MCF 10A (cell line): ENCODE measurements around the gene SHE. TPM values are rescaled to one million over a fixed set of nuclear protein-coding genes. Genes with fewer than 3 reads are reported as not detected.

Experiments used
- BruUV-seq: library from RNA; stranded (reverse); fragments of 400-500 nt; replicated peaks from 2 replicates; lab custom pipeline; 2021; lab: Mats Ljungman, UMichigan
- CTCF ChIA-PET: fragments of 300-600 bp; sonication (Branson Sonifier 250); formaldehyde crosslinking; extraction: SDS; loops from one replicate; lab custom pipeline; 2021; ENCODE audit warnings: antibody characterized with exemption, inconsistent platforms; lab: Yijun Ruan, JAX
- POLR2A ChIA-PET: fragments of 300-600, 350-650 bp; sonication (Branson Sonifier 250); formaldehyde crosslinking; extraction: SDS; loops from one replicate; lab custom pipeline; 2020; ENCODE audit warnings: antibody characterized with exemption, inconsistent platforms; lab: Yijun Ruan, JAX
- DNase-seq: peaks from one replicate; pipeline ENCODE4 v3.0.0-alpha.2; 2018; ENCODE audit not compliant: unreplicated experiment
- H3K27ac Mint-ChIP-seq: one replicate; pipeline ENCODE4 v1.8.0; 2022; ENCODE audit warnings: mild to moderate bottlenecking, low read depth, mixed read lengths; ENCODE audit not compliant: unreplicated experiment
- H3K27me3 Mint-ChIP-seq: one replicate; pipeline ENCODE4 v1.8.0; 2022; ENCODE audit warnings: mixed read lengths; ENCODE audit not compliant: insufficient read depth, unreplicated experiment
- H3K36me3 Mint-ChIP-seq: one replicate; pipeline ENCODE4 v1.8.0; 2022; ENCODE audit warnings: mild to moderate bottlenecking, moderate library complexity, mixed read lengths; ENCODE audit not compliant: insufficient read depth, unreplicated experiment
- H3K4me1 Mint-ChIP-seq: one replicate; pipeline ENCODE4 v1.8.0; 2022; ENCODE audit warnings: mixed read lengths; ENCODE audit not compliant: insufficient read depth, unreplicated experiment
- H3K4me3 Mint-ChIP-seq: one replicate; pipeline ENCODE4 v1.8.0; 2022; ENCODE audit warnings: mild to moderate bottlenecking, moderate library complexity, mixed read lengths; ENCODE audit not compliant: unreplicated experiment
- H3K9me3 Mint-ChIP-seq: one replicate; pipeline ENCODE4 v1.8.0; 2022; ENCODE audit warnings: mixed read lengths; ENCODE audit not compliant: unreplicated experiment
- intact Hi-C: fragments of 100-400 bp; cut with micrococcal nuclease; formaldehyde crosslinking; loops from 2 replicates; pipeline ENCODE4 v1.14.1; 2022
- total RNA-seq: library from RNA; stranded (reverse); gene quantifications from 2 replicates; pipeline ENCODE4 v1.2.3, GENCODE V29; 2022
- TF ChIP-seq, protein P1 (sequence below): fragments of 200-600 bp; IDR thresholded peaks from one replicate; pipeline ENCODE4 v1.8.0; 2022; ENCODE audit warnings: antibody characterized with exemption, mild to moderate bottlenecking; ENCODE audit not compliant: unreplicated experiment

The SHE gene
- total RNA-seq, 1 experiment from 2014 or later: not detected

DNA sequence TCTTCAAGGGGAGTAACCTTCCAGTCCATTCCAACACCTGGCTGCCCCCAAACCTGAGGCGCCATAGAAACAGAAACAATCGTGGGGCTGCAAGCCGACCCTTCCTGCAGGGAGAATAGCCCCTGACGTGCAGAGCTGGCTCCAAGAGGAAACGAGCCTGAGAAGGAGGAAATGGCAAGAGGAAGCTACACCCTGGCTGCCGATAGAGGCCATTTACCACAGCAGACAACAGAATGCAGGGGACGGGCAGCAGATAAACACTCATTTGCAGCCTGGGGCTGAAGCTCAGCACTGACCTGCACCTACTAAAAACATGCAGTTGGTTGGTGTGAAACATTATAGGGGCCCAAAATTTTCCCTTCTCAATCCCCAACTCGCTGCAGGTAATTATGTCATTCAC, 8.9 kb downstream of the SHE start:
- H3K27ac Mint-ChIP-seq: no peak overlapping the region
- ChIA-PET CTCF (interaction anchor here (0.9 to 1.6 kb wide), 2 partner anchors 12 to 43 kb away, joined by 3 to 6 read pairs; no protein-coding TSS in a partner anchor), POLR2A (interaction anchor here (0.7 kb wide), 1 partner anchor 966 kb away, joined by 3 read pairs; no protein-coding TSS in a partner anchor)
- H3K4me3 Mint-ChIP-seq: no peak overlapping the region
- intact Hi-C loops: no loop called here
- H3K36me3 Mint-ChIP-seq: no peaks in the 10 kb centered on the region
- BruUV-seq: no TSS peak
- no peaks in the 10 kb centered on the region for H3K9me3 Mint-ChIP-seq
- TF ChIP-seq, protein P1, sequence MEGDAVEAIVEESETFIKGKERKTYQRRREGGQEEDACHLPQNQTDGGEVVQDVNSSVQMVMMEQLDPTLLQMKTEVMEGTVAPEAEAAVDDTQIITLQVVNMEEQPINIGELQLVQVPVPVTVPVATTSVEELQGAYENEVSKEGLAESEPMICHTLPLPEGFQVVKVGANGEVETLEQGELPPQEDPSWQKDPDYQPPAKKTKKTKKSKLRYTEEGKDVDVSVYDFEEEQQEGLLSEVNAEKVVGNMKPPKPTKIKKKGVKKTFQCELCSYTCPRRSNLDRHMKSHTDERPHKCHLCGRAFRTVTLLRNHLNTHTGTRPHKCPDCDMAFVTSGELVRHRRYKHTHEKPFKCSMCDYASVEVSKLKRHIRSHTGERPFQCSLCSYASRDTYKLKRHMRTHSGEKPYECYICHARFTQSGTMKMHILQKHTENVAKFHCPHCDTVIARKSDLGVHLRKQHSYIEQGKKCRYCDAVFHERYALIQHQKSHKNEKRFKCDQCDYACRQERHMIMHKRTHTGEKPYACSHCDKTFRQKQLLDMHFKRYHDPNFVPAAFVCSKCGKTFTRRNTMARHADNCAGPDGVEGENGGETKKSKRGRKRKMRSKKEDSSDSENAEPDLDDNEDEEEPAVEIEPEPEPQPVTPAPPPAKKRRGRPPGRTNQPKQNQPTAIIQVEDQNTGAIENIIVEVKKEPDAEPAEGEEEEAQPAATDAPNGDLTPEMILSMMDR: no peak
- H3K4me1 Mint-ChIP-seq: no peaks in the 10 kb centered on the region
- peaks cover 27% of the 10 kb centered on the region for H3K27me3 Mint-ChIP-seq
- no peak for DNase-seq

DNA sequence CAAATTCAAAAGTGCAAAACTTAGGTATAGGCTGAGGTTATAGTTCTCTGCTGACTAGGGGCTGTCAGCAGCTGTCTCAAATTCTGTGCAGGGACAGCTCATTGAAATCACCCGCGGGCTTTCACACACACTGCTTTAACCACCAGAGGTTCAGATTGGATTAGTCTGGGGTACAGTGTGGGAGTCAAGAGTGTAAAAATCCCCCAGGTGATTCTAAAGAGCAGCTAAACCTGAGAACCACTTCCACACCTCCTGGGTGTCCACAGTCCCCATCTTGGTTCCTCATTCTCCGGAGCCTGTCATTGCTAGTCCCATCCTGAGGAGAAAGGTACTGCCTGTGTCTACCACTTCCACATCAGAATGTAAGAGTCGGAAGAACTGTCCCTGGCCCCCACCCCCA, 10.1 kb downstream of the SHE start:
- no peak overlapping the region for H3K27ac Mint-ChIP-seq
- H3K36me3 Mint-ChIP-seq: no peaks in the 10 kb centered on the region
- H3K9me3 Mint-ChIP-seq: no peaks in the 10 kb centered on the region
- ChIA-PET CTCF (interaction anchor here (0.6 to 2.1 kb wide), 6 partner anchors 11 to 504 kb away, joined by 3 to 7 read pairs (median 3); no protein-coding TSS in a partner anchor), POLR2A (interaction anchor here (0.5 to 0.6 kb wide), 2 partner anchors 432 to 715 kb away, joined by 3 read pairs; no protein-coding TSS in a partner anchor)
- TF ChIP-seq, protein P1: no peak
- no peaks in the 10 kb centered on the region for H3K4me1 Mint-ChIP-seq
- H3K4me3 Mint-ChIP-seq: no peak overlapping the region
- BruUV-seq: no TSS peak
- intact Hi-C loops: no loop called here
- peaks cover 27% of the 10 kb centered on the region for H3K27me3 Mint-ChIP-seq
- no peak for DNase-seq

DNA sequence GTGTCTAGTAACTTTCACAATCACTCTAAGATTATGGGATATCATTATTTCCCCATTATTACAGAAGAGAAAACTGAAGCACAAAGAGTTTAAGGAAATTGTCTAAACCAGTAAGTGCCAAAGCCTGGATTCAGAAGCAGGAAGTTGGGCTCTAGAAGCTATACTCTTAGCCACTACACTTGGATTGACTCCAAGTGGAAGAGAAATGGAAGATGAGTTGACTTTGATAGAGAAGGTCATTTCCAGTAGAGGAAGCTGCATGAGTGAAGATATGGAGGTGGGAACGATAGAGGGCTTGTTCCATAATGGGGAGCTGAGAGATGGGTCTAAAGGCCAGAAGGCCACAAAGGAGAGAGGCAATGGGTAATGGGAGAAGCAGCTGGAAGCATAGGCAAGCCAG, 11.9 kb downstream of the SHE start:
- ChIA-PET POLR2A (interaction anchor here (0.8 kb wide), 1 partner anchor 22 kb away, joined by 3 read pairs; no protein-coding TSS in a partner anchor), CTCF (interaction anchor here (0.5 to 2.1 kb wide), 9 partner anchors 9 to 806 kb away, joined by 3 to 7 read pairs (median 4); no protein-coding TSS in a partner anchor)
- intact Hi-C loops: no loop called here
- Mint-ChIP-seq H3K4me1 (peaks cover 5% of the 10 kb centered on the region), H3K36me3 (no peaks in the 10 kb centered on the region), H3K9me3 (no peaks in the 10 kb centered on the region), H3K27me3 (peaks cover 27% of the 10 kb centered on the region), H3K27ac (no peak overlapping the region), H3K4me3 (no peak overlapping the region)
- no peak for DNase-seq
- TF ChIP-seq, protein P1: no peak
- no TSS peak for BruUV-seq

- no peaks in the 10 kb centered on the region for H3K9me3 Mint-ChIP-seq
- peaks cover 27% of the 10 kb centered on the region for H3K27me3 Mint-ChIP-seq
- DNase-seq: no peak
- H3K27ac Mint-ChIP-seq: no peak overlapping the region
- H3K36me3 Mint-ChIP-seq: no peaks in the 10 kb centered on the region
- no TSS peak for BruUV-seq
- TF ChIP-seq, protein P1: no peak
- POLR2A ChIA-PET: interaction anchor here (0.8 to 1.2 kb wide), 2 partner anchors 23 to 160 kb away, joined by 3 read pairs; no protein-coding TSS in a partner anchor
- CTCF ChIA-PET: interaction anchor here (0.6 to 2.1 kb wide), 7 partner anchors 9 to 806 kb away, joined by 3 to 7 read pairs (median 5); no protein-coding TSS in a partner anchor
- H3K4me3 Mint-ChIP-seq: no peak overlapping the region
- intact Hi-C loops: no loop called here
- peaks cover 5% of the 10 kb centered on the region for H3K4me1 Mint-ChIP-seq
Measured at GRCh38 chr1:154489695-154490274, 12.4 kb downstream of the SHE start.
